Gastroesophageal sphincter (tissue), 4 donors: ENCODE results near the gene APBB1. TPM values are rescaled to one million over a fixed set of nuclear protein-coding genes. Genes with fewer than 3 reads are reported as not detected.

ENCODE experiments used
- ATAC-seq: fragments of 150-250 bp; one replicate; pipeline ENCODE4 v1.9.1; 2016; ENCODE audit warnings: mild to moderate bottlenecking, moderate library complexity
- H3K27ac ChIP-seq, 4 donors: fragments of 200-600 bp; sonication (generic) in 3 of 4; 1 replicate in 3 of 4; 2 replicates in 1 of 4; pipeline ENCODE4 v1.5.1; 2016 to 2019
- H3K27me3 ChIP-seq: fragments of 200-600 bp; sonication (generic); one replicate; pipeline ENCODE4 v1.5.1; 2019
- H3K36me3 ChIP-seq, 2 donors: fragments of 200-600 bp; sonication (generic); one replicate each; pipeline ENCODE4 v1.5.1; 2019; ENCODE audit warnings: control low read depth in 1 of 2
- H3K4me1 ChIP-seq, 3 donors: fragments of 200-600 bp; sonication (generic); 1 replicate in 2 of 3; 2 replicates in 1 of 3; pipeline ENCODE4 v1.5.1; 2016 to 2019; ENCODE audit warnings: control low read depth in 2 of 3
- H3K4me3 ChIP-seq, 2 donors: fragments of 200-600 bp; sonication (generic); one replicate each; pipeline ENCODE4 v1.5.1; 2019; ENCODE audit warnings: mild to moderate bottlenecking in 1 of 2, moderate library complexity in 1 of 2
- H3K9me3 ChIP-seq, 3 donors: fragments of 200-600 bp; sonication (generic); one replicate each; pipeline ENCODE4 v1.5.1; 2017 to 2019; ENCODE audit warnings: control low read depth in 2 of 3
- EP300 ChIP-seq: sonication (generic); formaldehyde crosslinking; IDR thresholded peaks from one replicate; pipeline ENCODE4 v1.6.1; 2017; ENCODE audit warnings: antibody characterized with exemption, mild to moderate bottlenecking
- POLR2A ChIP-seq, 2 donors: fragments of 450-650 bp; IDR thresholded peaks; one replicate each; pipeline ENCODE4 v1.6.1; 2017; ENCODE audit warnings: antibody characterized with exemption in 2 of 2, mild to moderate bottlenecking in 2 of 2, moderate library complexity in 1 of 2
- POLR2AphosphoS5 ChIP-seq: sonication (generic); formaldehyde crosslinking; IDR thresholded peaks from one replicate; pipeline ENCODE4 v1.6.1; 2017; ENCODE audit warnings: antibody characterized with exemption
- WGBS, 2 donors: methylation state at CpG; one replicate each; pipeline ENCODE4 v1.1.5; 2018; ENCODE audit warnings: low coverage in 1 of 2; 5-methylcytosine and 5-hydroxymethylcytosine counted together
- total RNA-seq, 4 donors: library from RNA; depleted of rRNA; stranded (reverse); fragments of >200 nt; gene quantifications; one replicate each; pipeline ENCODE4 v1.1.0, GENCODE V29; 2016
- TF ChIP-seq, protein P1 (sequence below), 4 experiments: fragments of 200-600 bp in 2 of 4; fragments of 450-650 bp in 2 of 4; sonication (generic) in 1 of 4; IDR thresholded peaks; one replicate each; pipeline ENCODE4 v1.5.1; 2017 to 2019; ENCODE audit warnings: antibody characterized with exemption in 4 of 4, mild to moderate bottlenecking in 2 of 4, moderate library complexity in 2 of 4

Gene APBB1
- total RNA-seq, 4 donors from 2014 or later = 55.9 to 149 (median 73.1) TPM

DNA sequence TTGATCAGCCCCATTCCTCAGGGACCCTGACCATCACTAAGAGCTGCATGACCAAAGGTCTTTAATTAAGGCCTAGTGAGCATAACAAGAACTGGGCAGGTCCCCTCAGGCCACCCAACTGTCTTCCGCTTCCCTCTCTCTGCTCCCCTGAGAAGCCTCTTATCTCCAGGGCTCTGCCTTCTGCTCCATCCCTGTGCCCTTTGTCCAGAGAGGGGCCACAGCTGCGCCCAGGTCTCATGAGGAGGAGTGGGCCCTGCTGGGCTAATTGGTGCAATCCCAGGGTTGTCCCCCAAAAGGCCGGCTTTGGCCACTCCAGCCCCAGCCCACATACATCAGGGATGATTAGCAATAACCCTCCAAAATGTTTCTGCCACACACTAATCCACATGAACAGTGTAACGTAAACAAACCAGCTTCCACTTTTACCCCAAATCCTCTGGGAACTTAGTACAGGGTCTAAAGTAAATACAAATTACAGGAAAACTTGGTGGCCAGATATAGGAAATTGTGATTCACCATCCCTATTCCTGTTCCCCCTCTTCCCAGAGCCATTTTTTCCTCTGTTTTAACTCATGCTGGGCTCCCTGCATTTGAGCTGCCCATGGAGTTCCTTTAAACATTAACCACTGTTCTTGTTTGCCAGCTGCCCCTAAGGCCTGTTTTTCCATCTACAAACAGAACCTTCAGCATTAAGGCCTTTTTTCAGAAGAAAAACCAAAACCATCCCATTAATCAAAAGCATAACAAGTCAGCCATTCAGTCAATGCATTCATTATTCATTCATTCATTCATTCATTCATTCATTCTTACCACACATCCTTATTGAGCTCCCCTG is 64.0 kb downstream of the APBB1 start:
- Histone ChIP-seq H3K27me3 (no peaks in the 10 kb centered on the region), H3K9me3 (no peaks in the 10 kb centered on the region), H3K36me3 (no peaks in the 10 kb centered on the region), H3K4me3 (no peak overlapping the region), H3K4me1 (peaks cover 0 to 33% (median 8%) of the 10 kb centered on the region in 3 donors), H3K27ac (no peak overlapping the region)
- no peak for ATAC-seq
- 77 to 94% methylated on average over 2 of the region's 4 CpGs for WGBS, 2 donors
- peak; percentile 55 for TF ChIP-seq POLR2AphosphoS5
- TF ChIP-seq EP300 = no peak
- TF ChIP-seq, protein P1, sequence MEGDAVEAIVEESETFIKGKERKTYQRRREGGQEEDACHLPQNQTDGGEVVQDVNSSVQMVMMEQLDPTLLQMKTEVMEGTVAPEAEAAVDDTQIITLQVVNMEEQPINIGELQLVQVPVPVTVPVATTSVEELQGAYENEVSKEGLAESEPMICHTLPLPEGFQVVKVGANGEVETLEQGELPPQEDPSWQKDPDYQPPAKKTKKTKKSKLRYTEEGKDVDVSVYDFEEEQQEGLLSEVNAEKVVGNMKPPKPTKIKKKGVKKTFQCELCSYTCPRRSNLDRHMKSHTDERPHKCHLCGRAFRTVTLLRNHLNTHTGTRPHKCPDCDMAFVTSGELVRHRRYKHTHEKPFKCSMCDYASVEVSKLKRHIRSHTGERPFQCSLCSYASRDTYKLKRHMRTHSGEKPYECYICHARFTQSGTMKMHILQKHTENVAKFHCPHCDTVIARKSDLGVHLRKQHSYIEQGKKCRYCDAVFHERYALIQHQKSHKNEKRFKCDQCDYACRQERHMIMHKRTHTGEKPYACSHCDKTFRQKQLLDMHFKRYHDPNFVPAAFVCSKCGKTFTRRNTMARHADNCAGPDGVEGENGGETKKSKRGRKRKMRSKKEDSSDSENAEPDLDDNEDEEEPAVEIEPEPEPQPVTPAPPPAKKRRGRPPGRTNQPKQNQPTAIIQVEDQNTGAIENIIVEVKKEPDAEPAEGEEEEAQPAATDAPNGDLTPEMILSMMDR (IDR thresholded peaks at IDR 0.05) = no peak
- TF ChIP-seq POLR2A (IDR thresholded peaks at IDR 0.05) = no peak

DNA sequence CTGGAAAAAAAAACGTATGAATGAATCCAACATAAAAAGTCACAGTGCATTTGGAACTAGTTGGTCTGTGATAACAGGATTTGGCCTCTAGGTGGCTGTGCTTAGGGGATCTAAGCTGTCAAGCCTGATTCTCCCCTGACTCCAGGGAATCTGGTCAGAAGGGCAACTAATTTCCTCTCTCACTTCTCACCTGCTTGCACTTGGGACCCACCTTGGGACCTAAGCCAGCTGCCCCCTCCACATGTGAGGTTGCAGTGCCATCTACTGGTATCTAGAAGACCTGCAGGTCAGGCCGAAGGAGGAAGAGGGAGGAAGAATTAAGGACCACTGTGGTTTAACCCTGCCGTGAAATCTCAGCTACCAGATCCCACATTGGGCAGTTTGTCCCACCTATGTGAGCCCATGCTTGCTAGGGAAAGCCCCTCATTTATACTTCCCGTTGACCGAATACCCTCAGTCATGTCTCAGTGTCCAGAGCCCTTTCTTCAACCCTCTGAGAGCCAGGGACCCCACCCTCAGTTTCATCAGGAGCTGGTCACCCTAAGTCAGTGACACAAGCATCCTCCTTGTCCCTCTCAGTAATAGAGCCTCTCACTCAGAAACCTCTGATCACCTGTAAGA is 65.4 kb downstream of the APBB1 start:
- peak; percentile 47 for ATAC-seq
- TF ChIP-seq POLR2A (IDR thresholded peaks at IDR 0.05) (no peak), EP300 (no peak), POLR2AphosphoS5 (peak; percentile 74)
- TF ChIP-seq, protein P1 (IDR thresholded peaks at IDR 0.05) = peak; percentile 71 to 90 (median 82)
- H3K36me3 ChIP-seq = no peaks in the 10 kb centered on the region
- H3K27ac ChIP-seq = no peak overlapping the region
- no peak overlapping the region for H3K4me3 ChIP-seq
- peaks cover 0 to 33% (median 8%) of the 10 kb centered on the region in 3 donors for H3K4me1 ChIP-seq
- no peaks in the 10 kb centered on the region for H3K27me3 ChIP-seq
- 7 to 15% methylated on average over 5 of the region's 5 CpGs for WGBS, 2 donors
- no peaks in the 10 kb centered on the region for H3K9me3 ChIP-seq

DNA sequence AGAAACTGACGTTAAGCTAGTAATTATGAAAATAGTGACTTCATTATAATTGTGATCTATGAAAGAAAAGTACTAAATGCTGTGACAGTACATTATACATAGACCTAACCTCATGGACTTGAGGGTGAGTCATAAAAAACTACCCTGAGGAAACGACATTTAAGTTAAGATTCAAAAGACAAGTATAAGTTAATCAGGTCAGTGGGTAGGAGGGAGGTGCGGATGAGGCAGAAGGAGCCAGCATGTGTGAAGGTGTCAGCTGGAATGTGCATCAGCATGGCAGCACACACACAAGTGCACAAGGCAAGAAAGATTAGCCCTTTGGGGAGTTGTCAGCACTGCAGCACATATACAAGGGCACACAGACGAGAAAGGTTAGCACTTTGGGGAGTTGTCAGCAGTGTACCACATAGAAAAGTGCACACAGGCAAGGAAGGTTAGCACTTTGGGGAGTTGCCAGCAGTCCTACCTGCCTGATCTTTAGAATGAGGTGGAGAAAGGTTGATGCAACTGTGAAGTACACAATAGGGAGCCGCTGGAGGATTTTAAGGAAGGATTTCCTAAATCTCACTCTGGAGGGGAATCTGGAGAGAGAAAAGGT is 67.0 kb downstream of the APBB1 start:
- ATAC-seq = no peak
- Histone ChIP-seq H3K9me3 (no peaks in the 10 kb centered on the region), H3K4me3 (no peak overlapping the region), H3K27ac (no peak overlapping the region), H3K36me3 (no peaks in the 10 kb centered on the region), H3K4me1 (peaks cover 0 to 19% (median 8%) of the 10 kb centered on the region in 3 donors), H3K27me3 (no peaks in the 10 kb centered on the region)
- TF ChIP-seq POLR2A (IDR thresholded peaks at IDR 0.05) (no peak), EP300 (no peak), POLR2AphosphoS5 (no peak)
- TF ChIP-seq, protein P1 (IDR thresholded peaks at IDR 0.05) = no peak
- WGBS, 2 donors = 66 to 69% methylated on average over 5 of the region's 5 CpGs

DNA sequence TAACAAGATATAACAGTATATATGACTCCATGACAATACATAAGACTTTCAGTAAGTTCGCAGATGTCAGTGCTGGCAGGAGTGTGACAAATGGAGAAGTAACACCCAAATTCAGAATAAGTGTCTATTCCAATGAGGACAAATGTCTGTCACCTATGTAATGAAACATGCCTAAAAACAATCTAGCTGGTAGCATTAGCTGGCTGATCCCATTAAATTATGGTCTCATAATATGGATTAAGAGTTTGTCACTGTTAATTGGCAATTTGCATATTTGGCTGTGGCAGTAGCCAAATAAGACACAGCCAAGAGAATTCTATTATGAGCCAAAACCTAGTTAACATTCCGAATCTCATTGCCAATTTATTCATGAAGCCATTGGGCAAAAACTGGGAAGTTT is 68.4 kb downstream of the APBB1 start:
- TF ChIP-seq POLR2A (IDR thresholded peaks at IDR 0.05) = no peak
- Histone ChIP-seq H3K4me1 (peaks cover 0 to 9% (median 0%) of the 10 kb centered on the region in 3 donors), H3K36me3 (peaks cover 0 to 3% of the 10 kb centered on the region in 2 donors), H3K4me3 (no peak overlapping the region), H3K27me3 (no peaks in the 10 kb centered on the region), H3K27ac (no peak overlapping the region), H3K9me3 (no peaks in the 10 kb centered on the region)
- WGBS, 2 donors = 63 to 69% methylated on average over 2 of the region's 2 CpGs
- no peak for ATAC-seq

DNA sequence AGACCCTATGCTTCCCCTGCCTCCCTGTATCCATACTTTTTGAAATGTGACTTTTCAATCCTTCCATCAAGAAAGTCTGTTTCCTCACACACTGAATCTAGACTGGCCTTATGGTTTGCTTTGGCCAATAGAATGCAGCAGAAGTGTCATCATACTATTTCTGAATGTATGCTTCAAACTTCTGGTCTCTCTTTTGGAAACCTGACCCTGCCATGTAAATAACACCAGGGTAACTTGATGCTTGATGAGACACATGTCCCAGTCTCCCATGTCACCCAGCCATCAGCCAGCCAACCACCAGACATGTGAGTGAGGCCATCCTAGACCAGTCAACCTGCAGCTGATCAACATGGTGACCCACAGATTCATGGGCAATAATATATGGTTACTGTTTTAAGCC is 68.9 kb downstream of the APBB1 start:
- H3K9me3 ChIP-seq = no peaks in the 10 kb centered on the region
- H3K4me3 ChIP-seq = no peak overlapping the region
- peaks cover 0 to 5% of the 10 kb centered on the region in 2 donors for H3K36me3 ChIP-seq
- H3K4me1 ChIP-seq = peaks cover 0 to 9% (median 0%) of the 10 kb centered on the region in 3 donors
- TF ChIP-seq, protein P1 (IDR thresholded peaks at IDR 0.05) = no peak
- no peak overlapping the region for H3K27ac ChIP-seq
- no peak for ATAC-seq
- H3K27me3 ChIP-seq = no peaks in the 10 kb centered on the region
